ENCODE data around the gene CIRBP.

DNA sequence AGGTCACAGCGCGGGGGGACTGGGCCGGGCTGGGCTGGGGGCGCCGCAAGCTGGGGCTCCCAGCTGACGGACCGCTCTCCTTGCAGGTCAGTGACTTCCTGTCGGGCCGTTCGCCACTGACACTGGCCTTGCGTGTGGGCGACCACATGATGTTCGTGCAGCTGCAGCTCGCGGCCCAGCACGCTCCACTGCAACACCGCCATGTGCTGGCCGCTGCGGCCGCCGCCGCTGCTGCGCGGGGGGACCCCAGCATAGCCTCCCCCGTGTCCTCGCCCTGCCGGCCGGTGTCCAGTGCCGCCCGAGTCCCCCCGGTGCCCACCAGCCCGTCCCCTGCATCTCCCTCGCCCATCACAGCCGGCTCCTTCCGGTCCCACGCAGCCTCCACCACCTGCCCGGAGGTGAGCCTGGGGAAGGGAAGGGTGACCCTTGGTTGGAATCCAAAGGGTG is 15.0 kb upstream of the CIRBP start:
- no peak; the same call in 1 of the 2 replicates for TF ChIP-seq POLR2AphosphoS5 (IDR thresholded peaks at IDR 0.05; ENCODE audit: low read depth, low read length)
- TF ChIP-seq, protein P1, sequence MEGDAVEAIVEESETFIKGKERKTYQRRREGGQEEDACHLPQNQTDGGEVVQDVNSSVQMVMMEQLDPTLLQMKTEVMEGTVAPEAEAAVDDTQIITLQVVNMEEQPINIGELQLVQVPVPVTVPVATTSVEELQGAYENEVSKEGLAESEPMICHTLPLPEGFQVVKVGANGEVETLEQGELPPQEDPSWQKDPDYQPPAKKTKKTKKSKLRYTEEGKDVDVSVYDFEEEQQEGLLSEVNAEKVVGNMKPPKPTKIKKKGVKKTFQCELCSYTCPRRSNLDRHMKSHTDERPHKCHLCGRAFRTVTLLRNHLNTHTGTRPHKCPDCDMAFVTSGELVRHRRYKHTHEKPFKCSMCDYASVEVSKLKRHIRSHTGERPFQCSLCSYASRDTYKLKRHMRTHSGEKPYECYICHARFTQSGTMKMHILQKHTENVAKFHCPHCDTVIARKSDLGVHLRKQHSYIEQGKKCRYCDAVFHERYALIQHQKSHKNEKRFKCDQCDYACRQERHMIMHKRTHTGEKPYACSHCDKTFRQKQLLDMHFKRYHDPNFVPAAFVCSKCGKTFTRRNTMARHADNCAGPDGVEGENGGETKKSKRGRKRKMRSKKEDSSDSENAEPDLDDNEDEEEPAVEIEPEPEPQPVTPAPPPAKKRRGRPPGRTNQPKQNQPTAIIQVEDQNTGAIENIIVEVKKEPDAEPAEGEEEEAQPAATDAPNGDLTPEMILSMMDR (IDR thresholded peaks at IDR 0.05), result no peak
- TF ChIP-seq, protein P2, sequence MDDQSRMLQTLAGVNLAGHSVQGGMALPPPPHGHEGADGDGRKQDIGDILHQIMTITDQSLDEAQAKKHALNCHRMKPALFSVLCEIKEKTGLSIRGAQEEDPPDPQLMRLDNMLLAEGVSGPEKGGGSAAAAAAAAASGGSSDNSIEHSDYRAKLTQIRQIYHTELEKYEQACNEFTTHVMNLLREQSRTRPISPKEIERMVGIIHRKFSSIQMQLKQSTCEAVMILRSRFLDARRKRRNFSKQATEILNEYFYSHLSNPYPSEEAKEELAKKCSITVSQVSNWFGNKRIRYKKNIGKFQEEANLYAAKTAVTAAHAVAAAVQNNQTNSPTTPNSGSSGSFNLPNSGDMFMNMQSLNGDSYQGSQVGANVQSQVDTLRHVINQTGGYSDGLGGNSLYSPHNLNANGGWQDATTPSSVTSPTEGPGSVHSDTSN (IDR thresholded peaks at IDR 0.05), result no peak
